ENCODE results near the gene MIEN1. TPM values are rescaled to one million over a fixed set of nuclear protein-coding genes. Genes with fewer than 3 reads are reported as not detected.
A peak's percentile ranks its signal among the peaks of the same experiment; 100 is the strongest.
"Not testable (repeated sequence)": the region's sequence is repeated elsewhere in the genome, so short reads cannot be mapped to it uniquely, and the experiment has no call there.

The MIEN1 gene
- total RNA-seq, 1 donor from 2014 or later, result 46.4 TPM

- Histone ChIP-seq H3K36me3 (no peaks in the 10 kb centered on the region), H3K9me3 (no peaks in the 10 kb centered on the region), H3K4me3 (peak overlapping the region; percentile 86), H3K27me3 (ENCODE audit: low read depth) (peaks cover 12% of the 10 kb centered on the region), H3K4me1 (peaks cover 49% of the 10 kb centered on the region), H3K27ac (peak overlapping the region; percentile 88)
- DNase-seq (no peak), ATAC-seq (peak; percentile 51 to 62)
- intact Hi-C loops (cut with DNase I), result no loop called here
- TF ChIP-seq, protein P1, sequence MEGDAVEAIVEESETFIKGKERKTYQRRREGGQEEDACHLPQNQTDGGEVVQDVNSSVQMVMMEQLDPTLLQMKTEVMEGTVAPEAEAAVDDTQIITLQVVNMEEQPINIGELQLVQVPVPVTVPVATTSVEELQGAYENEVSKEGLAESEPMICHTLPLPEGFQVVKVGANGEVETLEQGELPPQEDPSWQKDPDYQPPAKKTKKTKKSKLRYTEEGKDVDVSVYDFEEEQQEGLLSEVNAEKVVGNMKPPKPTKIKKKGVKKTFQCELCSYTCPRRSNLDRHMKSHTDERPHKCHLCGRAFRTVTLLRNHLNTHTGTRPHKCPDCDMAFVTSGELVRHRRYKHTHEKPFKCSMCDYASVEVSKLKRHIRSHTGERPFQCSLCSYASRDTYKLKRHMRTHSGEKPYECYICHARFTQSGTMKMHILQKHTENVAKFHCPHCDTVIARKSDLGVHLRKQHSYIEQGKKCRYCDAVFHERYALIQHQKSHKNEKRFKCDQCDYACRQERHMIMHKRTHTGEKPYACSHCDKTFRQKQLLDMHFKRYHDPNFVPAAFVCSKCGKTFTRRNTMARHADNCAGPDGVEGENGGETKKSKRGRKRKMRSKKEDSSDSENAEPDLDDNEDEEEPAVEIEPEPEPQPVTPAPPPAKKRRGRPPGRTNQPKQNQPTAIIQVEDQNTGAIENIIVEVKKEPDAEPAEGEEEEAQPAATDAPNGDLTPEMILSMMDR (IDR thresholded peaks at IDR 0.05), result no peak
Observed at GRCh38 chr17:39700148-39700987, 30.0 kb downstream of the MIEN1 start.

DNA sequence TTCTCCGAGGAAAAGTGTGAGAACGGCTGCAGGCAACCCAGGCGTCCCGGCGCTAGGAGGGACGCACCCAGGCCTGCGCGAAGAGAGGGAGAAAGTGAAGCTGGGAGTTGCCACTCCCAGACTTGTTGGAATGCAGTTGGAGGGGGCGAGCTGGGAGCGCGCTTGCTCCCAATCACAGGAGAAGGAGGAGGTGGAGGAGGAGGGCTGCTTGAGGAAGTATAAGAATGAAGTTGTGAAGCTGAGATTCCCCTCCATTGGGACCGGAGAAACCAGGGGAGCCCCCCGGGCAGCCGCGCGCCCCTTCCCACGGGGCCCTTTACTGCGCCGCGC is 30.5 kb downstream of the MIEN1 start, which contains the start of gene ERBB2:
TSS of gene ERBB2 (plus strand) at position 247 of the 330 bp plus-strand sequence. CDS start 175 bp downstream, outside the sequence.
- Histone ChIP-seq H3K27ac (peak within 1 kb of the TSS; percentile 88), H3K4me3 (peak within 1 kb of the TSS; percentile 86), H3K27me3 (ENCODE audit: low read depth) (peaks cover 12% of the 10 kb centered on the region), H3K36me3 (no peaks in the 10 kb centered on the region), H3K4me1 (peaks cover 43% of the 10 kb centered on the region), H3K9me3 (no peaks in the 10 kb centered on the region)
- ATAC-seq (peak; percentile 88 to 89), DNase-seq (peak; percentile 79)
- TF ChIP-seq, protein P1 (IDR thresholded peaks at IDR 0.05), result no peak
- intact Hi-C loops (cut with DNase I), result no loop called here

- Histone ChIP-seq H3K27ac (peak overlapping the region; percentile 88), H3K4me3 (peak overlapping the region; percentile 86), H3K27me3 (ENCODE audit: low read depth) (peaks cover 12% of the 10 kb centered on the region), H3K4me1 (peaks cover 40% of the 10 kb centered on the region)
- intact Hi-C loops (cut with DNase I); DNase-seq; H3K36me3 ChIP-seq; H3K9me3 ChIP-seq; ATAC-seq: not testable (repeated sequence)
Observed at GRCh38 chr17:39699157-39699817, 31.0 kb downstream of the MIEN1 start.

GRCh38 chr17:39697961-39698360 is 32.4 kb downstream of the MIEN1 start:
- Histone ChIP-seq H3K9me3 (no peaks in the 10 kb centered on the region), H3K4me1 (peaks cover 27% of the 10 kb centered on the region), H3K27me3 (ENCODE audit: low read depth) (peaks cover 12% of the 10 kb centered on the region), H3K4me3 (no peak overlapping the region), H3K27ac (no peak overlapping the region), H3K36me3 (no peaks in the 10 kb centered on the region)
- intact Hi-C loops (cut with DNase I), result no loop called here
- TF ChIP-seq, protein P1 (IDR thresholded peaks at IDR 0.05), result no peak
- no peak for ATAC-seq
- no peak for DNase-seq

DNA sequence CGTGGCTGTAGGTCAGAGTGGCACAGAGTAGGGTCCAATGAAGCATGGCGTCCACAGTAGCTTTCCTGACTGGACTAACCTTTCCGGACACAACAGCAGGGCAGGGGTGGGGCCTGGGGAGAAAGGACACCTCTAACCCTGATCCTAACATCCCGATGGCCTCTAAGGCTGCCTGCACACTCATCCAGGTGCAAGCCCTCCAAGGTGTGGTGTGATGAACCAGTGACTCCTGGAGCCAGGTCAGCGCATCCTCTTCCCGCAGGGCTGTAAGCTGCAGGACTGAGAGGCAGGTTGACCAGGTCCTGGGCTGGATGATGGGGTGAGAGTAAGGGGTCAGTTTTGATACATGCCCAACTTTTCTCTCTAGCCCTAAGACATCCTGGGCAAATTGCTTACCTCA is 33.6 kb downstream of the MIEN1 start:
- Histone ChIP-seq H3K27me3 (ENCODE audit: low read depth) (peaks cover 12% of the 10 kb centered on the region), H3K27ac (no peak overlapping the region), H3K4me1 (peaks cover 15% of the 10 kb centered on the region), H3K9me3 (no peaks in the 10 kb centered on the region), H3K36me3 (no peaks in the 10 kb centered on the region), H3K4me3 (no peak overlapping the region)
- ATAC-seq, result no peak
- TF ChIP-seq, protein P1 (IDR thresholded peaks at IDR 0.05), result no peak
- DNase-seq, result no peak
- intact Hi-C loops (cut with DNase I), result no loop called here

DNA sequence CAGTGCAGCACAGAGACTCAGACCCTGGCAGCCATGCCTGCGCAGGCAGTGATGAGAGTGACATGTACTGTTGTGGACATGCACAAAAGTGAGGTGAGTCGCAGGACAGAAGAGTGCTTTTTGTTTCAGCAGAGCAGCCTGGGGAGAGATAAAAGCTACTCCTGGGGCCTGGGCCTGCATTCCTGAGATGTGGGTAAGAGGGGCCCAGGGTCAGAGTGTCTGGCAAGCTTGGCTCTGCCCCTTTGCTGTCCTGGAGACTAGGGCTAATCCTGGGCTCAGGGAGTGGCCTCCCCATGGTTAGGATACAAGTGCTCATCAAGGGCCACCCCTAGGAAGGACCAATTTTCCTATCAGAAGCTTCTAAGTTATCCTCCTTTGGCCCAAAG is 35.2 kb downstream of the MIEN1 start:
- H3K36me3 ChIP-seq, result no peaks in the 10 kb centered on the region
- peaks cover 8% of the 10 kb centered on the region for H3K4me1 ChIP-seq
- intact Hi-C loops (cut with DNase I), result no loop called here
- no peaks in the 10 kb centered on the region for H3K9me3 ChIP-seq
- H3K27ac ChIP-seq, result no peak overlapping the region
- H3K4me3 ChIP-seq, result no peak overlapping the region
- TF ChIP-seq, protein P1 (IDR thresholded peaks at IDR 0.05), result no peak
- H3K27me3 ChIP-seq (ENCODE audit: low read depth), result peaks cover 8% of the 10 kb centered on the region
- DNase-seq, result no peak
- ATAC-seq, result no peak

Measured in lower lobe of right lung (tissue), 2 donors.